CD14-positive monocyte (primary cell): Measurements from ENCODE around the gene GRID1. TPM values are rescaled to one million over a fixed set of nuclear protein-coding genes. Genes with fewer than 3 reads are reported as not detected.

Experiments
- DNase-seq, 3 donors: peaks; one replicate each; pipeline ENCODE4 v3.0.0-alpha.2; 2011 to 2022
- H2AFZ ChIP-seq: 2 replicates; pipeline ENCODE4 v1.6.0; 2012; ENCODE audit warnings: mild to moderate bottlenecking, low read depth, low read length, inconsistent platforms; ENCODE audit not compliant: insufficient read depth, poor library complexity, severe bottlenecking
- H3K27ac ChIP-seq, 2 donors: 1 replicate in 1 of 2; 2 replicates in 1 of 2; pipeline ENCODE4 v1.5.1; 2012 to 2013; ENCODE audit warnings: low read length in 2 of 2, control low read depth in 1 of 2, inconsistent platforms in 1 of 2, low read depth in 1 of 2, mild to moderate bottlenecking in 1 of 2
- H3K27me3 ChIP-seq, 2 donors: one replicate each; pipeline versions ENCODE4 v1.6.0 to v1.6.1; 2011 to 2013; ENCODE audit warnings: low read length in 2 of 2; ENCODE audit not compliant: control insufficient read depth in 2 of 2, insufficient read depth in 2 of 2
- H3K36me3 ChIP-seq, 2 donors: replicated peaks in 1 of 2; 1 replicate in 1 of 2; 2 replicates in 1 of 2; pipeline versions ENCODE4 v1.5.1 to v1.6.1; 2012 to 2013; ENCODE audit warnings: low read length in 2 of 2, control low read depth in 1 of 2, inconsistent platforms in 1 of 2, mild to moderate bottlenecking in 1 of 2; ENCODE audit not compliant: insufficient read depth in 2 of 2, control insufficient read depth in 1 of 2
- H3K4me1 ChIP-seq, 2 donors: 1 replicate in 1 of 2; 2 replicates in 1 of 2; pipeline versions ENCODE4 v1.5.1 to v1.6.1; 2012 to 2013; ENCODE audit warnings: low read length in 2 of 2, control low read depth in 1 of 2, inconsistent platforms in 1 of 2, mild to moderate bottlenecking in 1 of 2, moderate library complexity in 1 of 2; ENCODE audit not compliant: insufficient read depth in 2 of 2, control insufficient read depth in 1 of 2
- H3K4me2 ChIP-seq: replicated peaks from 2 replicates; pipeline ENCODE3; 2012; ENCODE audit warnings: low read length, moderate library complexity, mild to moderate bottlenecking; ENCODE audit not compliant: poor library complexity, severe bottlenecking; ENCODE audit errors: extremely low read depth
- H3K4me3 ChIP-seq, 3 experiments: fragments of 200-600 bp in 1 of 3; sonication (generic) in 1 of 3; replicated peaks in 1 of 3; 1 replicate in 2 of 3; 2 replicates in 1 of 3; pipeline ENCODE4 v1.5.1; 2011 to 2013; ENCODE audit warnings: low read length in 3 of 3, mild to moderate bottlenecking in 3 of 3, control low read depth in 2 of 3, low read depth in 2 of 3, inconsistent platforms in 1 of 3, moderate library complexity in 1 of 3
- H3K79me2 ChIP-seq: 2 replicates; pipeline ENCODE4 v1.6.0; 2012; ENCODE audit warnings: mild to moderate bottlenecking, control low read depth, inconsistent platforms, low read length, moderate library complexity; ENCODE audit not compliant: insufficient read depth
- H3K9ac ChIP-seq: 2 replicates; pipeline ENCODE4 v1.6.0; 2017; ENCODE audit warnings: low read length, mild to moderate bottlenecking; ENCODE audit not compliant: insufficient read depth, poor library complexity, severe bottlenecking
- H3K9me3 ChIP-seq, 2 donors: replicated peaks in 1 of 2; 1 replicate in 1 of 2; 2 replicates in 1 of 2; pipeline versions ENCODE4 v1.5.1 to v1.6.1; 2012 to 2013; ENCODE audit warnings: low read length in 2 of 2, control low read depth in 1 of 2; ENCODE audit not compliant: control insufficient read depth in 1 of 2, insufficient read depth in 1 of 2
- H4K20me1 ChIP-seq: 2 replicates; pipeline ENCODE4 v1.6.0; 2012; ENCODE audit warnings: mild to moderate bottlenecking, low read length, control low read depth, moderate library complexity; ENCODE audit not compliant: insufficient read depth
- H3K27ac Mint-ChIP-seq, 7 donors: one replicate each; pipeline ENCODE4 v1.8.0; 2020; ENCODE audit warnings: mild to moderate bottlenecking in 7 of 7, mixed read lengths in 7 of 7, moderate library complexity in 6 of 7, inconsistent platforms in 2 of 7
- H3K27me3 Mint-ChIP-seq, 3 donors: one replicate each; pipeline ENCODE4 v1.8.0; 2021 to 2022; ENCODE audit warnings: low read depth in 3 of 3, mild to moderate bottlenecking in 3 of 3, mixed read lengths in 3 of 3, moderate library complexity in 3 of 3, inconsistent platforms in 1 of 3
- H3K36me3 Mint-ChIP-seq, 2 donors: one replicate each; pipeline ENCODE4 v1.8.0; 2020; ENCODE audit warnings: mixed read lengths in 2 of 2, inconsistent platforms in 1 of 2, mild to moderate bottlenecking in 1 of 2
- H3K4me1 Mint-ChIP-seq: one replicate; pipeline ENCODE4 v1.8.0; 2020; ENCODE audit warnings: mild to moderate bottlenecking, mixed read lengths
- H3K4me3 Mint-ChIP-seq, 2 donors: one replicate each; pipeline ENCODE4 v1.8.0; 2020; ENCODE audit warnings: mild to moderate bottlenecking in 2 of 2, mixed read lengths in 2 of 2, moderate library complexity in 1 of 2
- H3K9me3 Mint-ChIP-seq, 7 donors: one replicate each; pipeline ENCODE4 v1.8.0; 2020 to 2022; ENCODE audit warnings: mixed read lengths in 7 of 7, mild to moderate bottlenecking in 6 of 7, moderate library complexity in 6 of 7, inconsistent platforms in 2 of 7
- WGBS: methylation state at CpG from one replicate; pipeline ENCODE4 v1.1.5; 2013; ENCODE audit warnings: missing lambda C conversion rate; ENCODE audit not compliant: insufficient coverage; 5-methylcytosine and 5-hydroxymethylcytosine counted together
- intact Hi-C, 2 donors: fragments of 100-400 bp; cut with micrococcal nuclease; formaldehyde crosslinking; loops; one replicate each; pipeline versions ENCODE4 v1.15.0 to v1.15.1; 2023
- polyA plus RNA-seq, 3 donors: library from polyadenylated mRNA; depleted of rRNA in 1 of 3; unstranded in 2 of 3; stranded (reverse) in 1 of 3; fragments of 300-500 nt in 2 of 3; fragments of >200 nt in 1 of 3; fragmentation: Illumina TruSeq in 2 of 3; gene quantifications; 1 replicate in 2 of 3; 2 replicates in 1 of 3; pipeline ENCODE4 v1.2.3, GENCODE V29; 2012 to 2021
- TF ChIP-seq, protein P1 (sequence below): fragments of 200-600 bp; IDR thresholded peaks from one replicate; pipeline ENCODE4 v1.8.0; 2022; ENCODE audit warnings: antibody characterized with exemption, mild to moderate bottlenecking

GRID1 gene
- polyA plus RNA-seq, 3 donors: not detected

DNA sequence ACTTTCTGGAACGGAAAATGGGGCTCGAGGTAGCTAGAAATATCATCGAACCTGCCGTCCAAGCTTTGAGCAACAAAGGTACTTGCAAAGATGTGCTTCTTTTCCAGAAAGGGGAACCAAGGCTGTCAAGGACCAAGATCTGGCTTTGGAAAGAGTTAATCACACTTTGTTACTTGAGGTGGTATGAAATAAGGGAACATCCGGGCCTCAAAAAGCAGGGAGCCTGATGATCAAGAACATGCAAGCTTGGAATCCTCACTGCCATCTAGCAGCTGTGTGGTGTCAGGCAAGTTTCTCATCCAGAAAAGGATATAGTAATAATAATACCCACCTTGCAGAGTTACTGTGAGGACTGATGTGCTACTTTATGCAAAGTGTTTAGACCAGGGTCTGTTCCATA is 329.5 kb downstream of the GRID1 start:
- Histone ChIP-seq H3K36me3 (no peaks in the 10 kb centered on the region), H3K4me2 (no peak overlapping the region), H3K9me3 (no peaks in the 10 kb centered on the region), H3K4me1 (no peaks in the 10 kb centered on the region), H3K27me3 (no peaks in the 10 kb centered on the region), H3K79me2 (no peaks in the 10 kb centered on the region), H3K9ac (no peak overlapping the region), H2AFZ (no peak overlapping the region), H3K27ac (no peak overlapping the region), H3K4me3 (no peak overlapping the region), H4K20me1 (no peaks in the 10 kb centered on the region)
- peaks cover 0 to 2% (median 0%) of the 10 kb centered on the region in 7 donors for H3K9me3 Mint-ChIP-seq
- no peak for DNase-seq
- no peak overlapping the region for H3K27ac Mint-ChIP-seq
- WGBS: 89% methylated on average over 5 of the region's 5 CpGs
- no peaks in the 10 kb centered on the region for H3K4me1 Mint-ChIP-seq
- H3K4me3 Mint-ChIP-seq: no peak overlapping the region
- TF ChIP-seq, protein P1, sequence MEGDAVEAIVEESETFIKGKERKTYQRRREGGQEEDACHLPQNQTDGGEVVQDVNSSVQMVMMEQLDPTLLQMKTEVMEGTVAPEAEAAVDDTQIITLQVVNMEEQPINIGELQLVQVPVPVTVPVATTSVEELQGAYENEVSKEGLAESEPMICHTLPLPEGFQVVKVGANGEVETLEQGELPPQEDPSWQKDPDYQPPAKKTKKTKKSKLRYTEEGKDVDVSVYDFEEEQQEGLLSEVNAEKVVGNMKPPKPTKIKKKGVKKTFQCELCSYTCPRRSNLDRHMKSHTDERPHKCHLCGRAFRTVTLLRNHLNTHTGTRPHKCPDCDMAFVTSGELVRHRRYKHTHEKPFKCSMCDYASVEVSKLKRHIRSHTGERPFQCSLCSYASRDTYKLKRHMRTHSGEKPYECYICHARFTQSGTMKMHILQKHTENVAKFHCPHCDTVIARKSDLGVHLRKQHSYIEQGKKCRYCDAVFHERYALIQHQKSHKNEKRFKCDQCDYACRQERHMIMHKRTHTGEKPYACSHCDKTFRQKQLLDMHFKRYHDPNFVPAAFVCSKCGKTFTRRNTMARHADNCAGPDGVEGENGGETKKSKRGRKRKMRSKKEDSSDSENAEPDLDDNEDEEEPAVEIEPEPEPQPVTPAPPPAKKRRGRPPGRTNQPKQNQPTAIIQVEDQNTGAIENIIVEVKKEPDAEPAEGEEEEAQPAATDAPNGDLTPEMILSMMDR: no peak
- H3K36me3 Mint-ChIP-seq: no peaks in the 10 kb centered on the region
- peaks cover 0 to 5% (median 0%) of the 10 kb centered on the region in 3 donors for H3K27me3 Mint-ChIP-seq
- intact Hi-C loops: no loop called here

DNA sequence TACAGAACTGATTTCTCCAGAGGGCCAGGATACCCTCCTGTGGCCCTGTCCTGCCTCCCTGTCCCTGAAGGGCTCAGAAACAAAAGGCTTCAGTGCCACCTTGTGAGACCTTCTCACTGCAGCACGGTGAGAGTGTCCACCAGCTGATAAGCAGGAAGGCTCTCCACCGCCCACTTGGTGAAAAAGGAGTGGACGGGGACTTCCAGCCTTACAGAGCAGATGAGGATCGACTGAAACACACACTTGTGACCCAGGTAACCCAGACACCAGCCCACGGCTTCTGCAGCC is 330.1 kb downstream of the GRID1 start:
- TF ChIP-seq, protein P1: no peak
- Mint-ChIP-seq H3K27ac (no peak overlapping the region), H3K36me3 (no peaks in the 10 kb centered on the region), H3K27me3 (peaks cover 0 to 5% (median 0%) of the 10 kb centered on the region in 3 donors), H3K4me3 (no peak overlapping the region), H3K9me3 (peaks cover 0 to 6% (median 4%) of the 10 kb centered on the region in 7 donors), H3K4me1 (no peaks in the 10 kb centered on the region)
- no peak overlapping the region for H3K4me3 ChIP-seq
- H3K4me1 ChIP-seq: no peaks in the 10 kb centered on the region
- no peaks in the 10 kb centered on the region for H4K20me1 ChIP-seq
- no peak for DNase-seq
- no peaks in the 10 kb centered on the region for H3K36me3 ChIP-seq
- no peak overlapping the region for H2AFZ ChIP-seq
- no peak overlapping the region for H3K4me2 ChIP-seq
- intact Hi-C loops: no loop called here
- H3K9me3 ChIP-seq: peaks cover 0 to 4% of the 10 kb centered on the region in 2 donors
- 80% methylated on average over 4 of the region's 5 CpGs for WGBS
- H3K9ac ChIP-seq: no peak overlapping the region
- H3K79me2 ChIP-seq: no peaks in the 10 kb centered on the region
- H3K27me3 ChIP-seq: no peaks in the 10 kb centered on the region
- no peak overlapping the region for H3K27ac ChIP-seq
